ENCODE results near the gene RGS7BP. TPM values are rescaled to one million over a fixed set of nuclear protein-coding genes. Genes with fewer than 3 reads are reported as not detected.

RGS7BP gene
- total RNA-seq, 1 experiment from 2014 or later, result 0.33 TPM

DNA sequence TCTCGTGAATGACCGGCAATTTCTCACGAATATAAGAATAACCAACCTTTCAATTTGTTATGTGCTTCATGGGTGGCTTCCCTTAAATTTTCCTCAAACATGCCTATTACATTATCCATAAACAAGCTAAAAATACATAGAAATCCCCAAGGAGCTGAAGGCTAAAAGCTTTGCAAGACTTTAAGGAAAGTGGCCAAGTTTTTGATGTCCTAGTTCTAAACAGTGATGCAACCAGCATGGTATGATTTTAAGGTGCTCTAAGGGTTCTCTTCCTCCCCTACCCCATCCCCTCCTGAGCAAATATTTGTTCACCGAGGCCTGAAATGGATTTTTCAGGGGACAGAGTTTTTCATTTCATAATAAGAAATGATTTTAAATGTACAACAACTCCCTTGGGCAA lies 79.8 kb downstream of the RGS7BP start:
- H4K91ac ChIP-seq (ENCODE audit: insufficient read length, low read depth, low read length), result no peak overlapping the region
- no peaks in the 10 kb centered on the region for H4K20me1 ChIP-seq (ENCODE audit: control insufficient read depth, insufficient read depth, insufficient read length)
- Mint-ChIP-seq H3K4me3 (no peak overlapping the region), H3K27ac (no peak overlapping the region), H3K36me3 (ENCODE audit: insufficient read depth in 1 of 3, low read depth in 3 of 3) (no peaks in the 10 kb centered on the region; a peak in 1 of 7 replicates), H3K4me1 (no peaks in the 10 kb centered on the region), H3K27me3 (ENCODE audit: low read depth) (peaks cover 7% of the 10 kb centered on the region), H3K9me3 (no peaks in the 10 kb centered on the region; a peak in 1 of 5 replicates)
- H3K23me2 ChIP-seq (ENCODE audit: insufficient read length, low read depth, low read length, poor library complexity, severe bottlenecking), result no peaks in the 10 kb centered on the region
- no peak overlapping the region for H3T11ph ChIP-seq (ENCODE audit: low read length)
- H3K27me3 ChIP-seq (ENCODE audit: insufficient read depth, low read length), result no peaks in the 10 kb centered on the region
- no peak overlapping the region for H2AK5ac ChIP-seq (ENCODE audit: insufficient read length, low read length)
- no peak overlapping the region for H2BK12ac ChIP-seq (ENCODE audit: insufficient read length, low read depth, low read length)
- H2AFZ ChIP-seq (ENCODE audit: low read length), result no peak overlapping the region
- H3K56ac ChIP-seq (ENCODE audit: insufficient read length, low read depth, low read length), result no peak overlapping the region
- H4K8ac ChIP-seq (replicated peaks; ENCODE audit: insufficient read length, low read depth, low read length), result no peak overlapping the region
- H3K14ac ChIP-seq (ENCODE audit: insufficient read depth, low read length), result no peak overlapping the region
- WGBS (ENCODE audit: extremely low coverage, insufficient read length, low lambda C conversion rate), result no CpG with 5 or more reads among the region's 4 CpGs
- no peak overlapping the region for H2BK5ac ChIP-seq (ENCODE audit: insufficient read length, low read length)
- no peak overlapping the region for H2BK15ac ChIP-seq (ENCODE audit: low read depth, low read length)
- no peaks in the 10 kb centered on the region for H3K79me2 ChIP-seq (ENCODE audit: insufficient read depth, low read length)
- no peak for DNase-seq
- no peak overlapping the region for H4K5ac ChIP-seq (ENCODE audit: insufficient read length, low read depth, low read length)
- no peak overlapping the region for H2BK120ac ChIP-seq (ENCODE audit: low read depth, low read length, poor library complexity, severe bottlenecking)
- H3K9me3 ChIP-seq (ENCODE audit: control insufficient read depth, low read depth, low read length), result no peaks in the 10 kb centered on the region
- no peak overlapping the region for H3K27ac ChIP-seq (ENCODE audit: insufficient read length, low read depth, low read length)
- H3K18ac ChIP-seq (ENCODE audit: insufficient read length, low read depth, low read length), result no peak overlapping the region
- H3K23ac ChIP-seq (ENCODE audit: insufficient read length, low read depth, low read length), result no peak overlapping the region
- no peaks in the 10 kb centered on the region for H3K79me1 ChIP-seq (ENCODE audit: insufficient read depth, low read depth, low read length, poor library complexity, severe bottlenecking)
- H3K4me2 ChIP-seq (ENCODE audit: insufficient read depth, insufficient read length, low read length), result no peak overlapping the region
- no peak overlapping the region for H3K9ac ChIP-seq (ENCODE audit: extremely low read depth, insufficient read length, low read length)
- TF ChIP-seq CTCF (conservative IDR thresholded peaks at IDR 0.05), result no peak
- H2BK20ac ChIP-seq (ENCODE audit: low read depth, low read length, poor library complexity, severe bottlenecking), result no peak overlapping the region
- H3K4ac ChIP-seq (ENCODE audit: low read depth, low read length), result no peak overlapping the region
- H3K4me1 ChIP-seq (ENCODE audit: insufficient read depth, low read length), result no peaks in the 10 kb centered on the region

Measured in H9 (cell line).